Activated CD8-positive, alpha-beta T cell treated with anti-CD3 and anti-CD28 coated beads for 36 hours (primary cell): ENCODE measurements around the gene USF1. TPM values are rescaled to one million over a fixed set of nuclear protein-coding genes. Genes with fewer than 3 reads are reported as not detected.

Experiments used
- ATAC-seq: fragments of 200-7000 bp; cut with Tn5 transposase; one replicate; pipeline ENCODE4 v1.10.0; 2021; ENCODE audit warnings: mild to moderate bottlenecking, moderate library complexity
- CTCF ChIA-PET: fragments of 350-600 bp; sonication (Branson Sonifier 250); formaldehyde crosslinking; loops from one replicate; lab custom pipeline; 2021; ENCODE audit warnings: antibody characterized with exemption; lab: Charles Lee
- POLR2A ChIA-PET: fragments of 350-600 bp; sonication (Branson Sonifier 250); formaldehyde crosslinking; loops from one replicate; lab custom pipeline; 2021; ENCODE audit warnings: antibody characterized with exemption; lab: Charles Lee
- DNase-seq: peaks from one replicate; pipeline ENCODE4 v3.0.0-alpha.2; 2020
- H3K27ac Mint-ChIP-seq: one replicate; pipeline ENCODE4 v1.8.0; 2021; ENCODE audit warnings: mild to moderate bottlenecking, mixed read lengths
- H3K27me3 Mint-ChIP-seq: one replicate; pipeline ENCODE4 v1.8.0; 2021; ENCODE audit warnings: mixed read lengths
- H3K36me3 Mint-ChIP-seq: one replicate; pipeline ENCODE4 v1.8.0; 2021; ENCODE audit warnings: low read depth, mixed read lengths
- H3K4me1 Mint-ChIP-seq: one replicate; pipeline ENCODE4 v1.8.0; 2021; ENCODE audit warnings: low read depth, mixed read lengths
- H3K4me3 Mint-ChIP-seq: one replicate; pipeline ENCODE4 v1.8.0; 2021; ENCODE audit warnings: mild to moderate bottlenecking, moderate library complexity, mixed read lengths
- H3K9me3 Mint-ChIP-seq: one replicate; pipeline ENCODE4 v1.8.0; 2021; ENCODE audit warnings: mixed read lengths
- intact Hi-C: fragments of 100-400 bp; cut with micrococcal nuclease; formaldehyde crosslinking; loops from one replicate; pipeline ENCODE4 v1.10.0; 2022
- total RNA-seq, 2 experiments: library from RNA; stranded (reverse); gene quantifications; one replicate each; pipeline ENCODE4 v1.2.3, GENCODE V29; 2021
- TF ChIP-seq, protein P1 (sequence below): fragments of 200-600 bp; IDR thresholded peaks from one replicate; pipeline ENCODE4 v1.8.0; 2022; ENCODE audit warnings: antibody characterized with exemption, mild to moderate bottlenecking

The USF1 gene
- total RNA-seq, 2 experiments from 2014 or later, result 50.0 to 52.1 TPM

GRCh38 chr1:161071886-161072371 lies 26.2 kb upstream of the USF1 start:
- H3K4me3 Mint-ChIP-seq, result no peak overlapping the region
- ATAC-seq (no peak), DNase-seq (peak; percentile 81)
- H3K27ac Mint-ChIP-seq, result peak overlapping the region; percentile 30
- intact Hi-C loops, result no loop called here
- H3K9me3 Mint-ChIP-seq, result no peaks in the 10 kb centered on the region
- H3K36me3 Mint-ChIP-seq, result peaks cover 20% of the 10 kb centered on the region
- ChIA-PET CTCF (interaction anchor here (0.6 to 11.1 kb wide), 23 partner anchors 10 to 110 kb away, joined by 3 to 200 read pairs (median 4); partner anchors contain the start of genes DEDD, KLHDC9, NECTIN4 and NIT1), POLR2A (interaction anchor here (0.6 to 5.3 kb wide), 9 partner anchors 10 to 94 kb away, joined by 3 to 57 read pairs (median 4); partner anchors contain the start of genes KLHDC9, NECTIN4, UFC1 and USF1)
- H3K4me1 Mint-ChIP-seq, result peaks cover 34% of the 10 kb centered on the region
- TF ChIP-seq, protein P1, sequence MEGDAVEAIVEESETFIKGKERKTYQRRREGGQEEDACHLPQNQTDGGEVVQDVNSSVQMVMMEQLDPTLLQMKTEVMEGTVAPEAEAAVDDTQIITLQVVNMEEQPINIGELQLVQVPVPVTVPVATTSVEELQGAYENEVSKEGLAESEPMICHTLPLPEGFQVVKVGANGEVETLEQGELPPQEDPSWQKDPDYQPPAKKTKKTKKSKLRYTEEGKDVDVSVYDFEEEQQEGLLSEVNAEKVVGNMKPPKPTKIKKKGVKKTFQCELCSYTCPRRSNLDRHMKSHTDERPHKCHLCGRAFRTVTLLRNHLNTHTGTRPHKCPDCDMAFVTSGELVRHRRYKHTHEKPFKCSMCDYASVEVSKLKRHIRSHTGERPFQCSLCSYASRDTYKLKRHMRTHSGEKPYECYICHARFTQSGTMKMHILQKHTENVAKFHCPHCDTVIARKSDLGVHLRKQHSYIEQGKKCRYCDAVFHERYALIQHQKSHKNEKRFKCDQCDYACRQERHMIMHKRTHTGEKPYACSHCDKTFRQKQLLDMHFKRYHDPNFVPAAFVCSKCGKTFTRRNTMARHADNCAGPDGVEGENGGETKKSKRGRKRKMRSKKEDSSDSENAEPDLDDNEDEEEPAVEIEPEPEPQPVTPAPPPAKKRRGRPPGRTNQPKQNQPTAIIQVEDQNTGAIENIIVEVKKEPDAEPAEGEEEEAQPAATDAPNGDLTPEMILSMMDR, result peak; percentile 81
- no peaks in the 10 kb centered on the region for H3K27me3 Mint-ChIP-seq

DNA sequence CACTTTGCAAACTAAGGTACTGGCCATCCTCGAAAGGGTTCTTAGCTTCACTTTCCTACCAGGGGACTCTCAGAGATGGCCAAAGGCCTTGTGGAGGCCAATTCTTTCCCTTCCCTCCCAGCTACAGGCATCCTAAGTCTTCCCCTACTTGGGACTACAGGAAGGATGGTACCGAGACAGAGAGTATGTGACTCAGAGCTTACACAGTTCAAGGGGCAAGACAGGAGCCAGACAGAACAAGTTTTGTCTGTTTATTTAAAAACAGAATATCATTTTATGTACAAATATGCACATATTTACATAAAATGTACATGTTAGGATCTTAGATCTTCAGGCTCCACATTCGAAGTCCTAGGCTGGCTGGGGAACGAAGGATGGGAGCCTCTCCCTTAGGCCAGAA lies 25.0 kb upstream of the USF1 start:
- Mint-ChIP-seq H3K4me1 (peaks cover 40% of the 10 kb centered on the region), H3K36me3 (peaks cover 30% of the 10 kb centered on the region)
- CTCF ChIA-PET, result interaction anchor here (0.7 to 11.1 kb wide), 17 partner anchors 11 to 422 kb away, joined by 3 to 200 read pairs (median 4); partner anchors contain the start of genes KLHDC9, NECTIN4, NIT1 and PFDN2

GRCh38 chr1:161069731-161070270 lies 24.0 kb upstream of the USF1 start, which contains the start of gene ARHGAP30:
Gene ARHGAP30, minus strand, starts transcription at chr1:161069891. Its CDS starts 267 bp downstream, at chr1:161069624.
- ATAC-seq, result peak; percentile 79
- Mint-ChIP-seq H3K4me3 (peak within 1 kb of the TSS; percentile 97), H3K9me3 (no peaks in the 10 kb centered on the region), H3K4me1 (peaks cover 45% of the 10 kb centered on the region), H3K27ac (peak within 1 kb of the TSS; percentile 98), H3K27me3 (no peaks in the 10 kb centered on the region), H3K36me3 (peaks cover 32% of the 10 kb centered on the region)
- ChIA-PET POLR2A (interaction anchor here (0.7 to 7.6 kb wide), 11 partner anchors 10 to 85 kb away, joined by 3 to 99 read pairs (median 5); partner anchors contain the start of genes F11R, KLHDC9, NECTIN4 and UFC1), CTCF (interaction anchor here (0.7 to 11.1 kb wide), 15 partner anchors 10 to 421 kb away, joined by 3 to 200 read pairs (median 4); partner anchors contain the start of genes KLHDC9, PPOX, TSTD1 and USF1)
- TF ChIP-seq, protein P1, result no peak
- peak; percentile 98 for DNase-seq
- intact Hi-C loops, result loop anchor here (5.0 kb wide), 1 partner anchor 32 kb away; no protein-coding TSS in a partner anchor

More for the DNA sequence above, 25.0 kb upstream of the USF1 start:
- no peaks in the 10 kb centered on the region for H3K9me3 Mint-ChIP-seq
- no peak overlapping the region for H3K4me3 Mint-ChIP-seq
- POLR2A ChIA-PET, result interaction anchor here (0.7 to 7.6 kb wide), 8 partner anchors 9 to 84 kb away, joined by 3 to 99 read pairs (median 8); partner anchors contain the start of genes KLHDC9, NECTIN4, UFC1 and USF1
- peak overlapping the region; percentile 98 for H3K27ac Mint-ChIP-seq
- ATAC-seq (no peak), DNase-seq (no peak)
- no peaks in the 10 kb centered on the region for H3K27me3 Mint-ChIP-seq
- intact Hi-C loops, result no loop called here
- TF ChIP-seq, protein P1, result no peak

- Mint-ChIP-seq H3K36me3 (peaks cover 38% of the 10 kb centered on the region), H3K4me3 (peak overlapping the region; percentile 97), H3K9me3 (no peaks in the 10 kb centered on the region), H3K4me1 (peaks cover 50% of the 10 kb centered on the region), H3K27ac (peak overlapping the region; percentile 98), H3K27me3 (no peaks in the 10 kb centered on the region)
- TF ChIP-seq, protein P1, result no peak
- CTCF ChIA-PET, result interaction anchor here (1.0 to 11.1 kb wide), 11 partner anchors 10 to 97 kb away, joined by 3 to 200 read pairs (median 4); partner anchors contain the start of genes KLHDC9, PPOX and USF1
- peak; percentile 23 for DNase-seq
- intact Hi-C loops, result loop anchor here (5.0 kb wide), 1 partner anchor 33 kb away; no protein-coding TSS in a partner anchor
- ATAC-seq, result no peak
- POLR2A ChIA-PET, result interaction anchor here (0.7 to 7.6 kb wide), 10 partner anchors 9 to 85 kb away, joined by 3 to 99 read pairs (median 5); partner anchors contain the start of genes F11R, KLHDC9, NECTIN4 and UFC1
Observed at GRCh38 chr1:161069241-161069640, 23.5 kb upstream of the USF1 start.
